GM10248 (cell line): ENCODE results near the gene CPNE5.
A peak's percentile ranks its signal among the peaks of the same experiment; 100 is the strongest.

Experiments used
- CTCF ChIA-PET: fragments of 300-600 bp; sonication (Branson Sonifier 250); formaldehyde crosslinking; extraction: SDS; loops from one replicate; lab custom pipeline; 2021; ENCODE audit warnings: antibody characterized with exemption; lab: Yijun Ruan, JAX
- POLR2A ChIA-PET: fragments of 350-650 bp; sonication (Branson Sonifier 250); formaldehyde crosslinking; extraction: SDS; loops from one replicate; lab custom pipeline; 2020; ENCODE audit warnings: antibody characterized with exemption; lab: Yijun Ruan, JAX
- DNase-seq: peaks from one replicate; pipeline ENCODE4 v3.0.0; 2012; ENCODE audit errors: extremely low spot score
- TF ChIP-seq, protein P1 (sequence below): IDR thresholded peaks from 2 replicates; pipeline ENCODE4 v1.5.1; 2012; ENCODE audit warnings: mild to moderate bottlenecking, low read depth; ENCODE audit errors: extremely low read depth, missing control alignments, control extremely low read depth

Gene CPNE5

DNA sequence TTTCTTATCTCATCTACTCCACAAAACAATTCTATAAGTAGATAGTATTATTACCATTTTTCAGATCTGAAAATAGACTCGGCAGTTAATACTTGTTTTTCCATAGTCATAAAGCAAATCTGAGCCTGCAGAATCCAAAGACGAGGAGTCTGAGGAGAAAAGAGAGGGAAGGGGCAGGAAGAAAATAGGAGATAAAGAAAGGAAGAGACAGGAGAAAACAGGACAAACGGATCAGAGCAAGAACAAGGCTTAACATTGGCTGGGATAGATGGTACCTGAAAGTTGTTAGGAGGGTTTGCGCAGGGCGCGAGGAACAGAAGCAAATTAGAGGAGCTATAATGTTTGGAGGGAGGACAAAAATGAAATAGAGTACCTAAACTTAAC lies 36.0 kb upstream of the CPNE5 start:
- no peak for DNase-seq
- POLR2A ChIA-PET: interaction anchor here (1.6 kb wide), 1 partner anchor 10 kb away, joined by 5 read pairs; the partner anchor contains the start of gene C6orf89
- TF ChIP-seq, protein P1, sequence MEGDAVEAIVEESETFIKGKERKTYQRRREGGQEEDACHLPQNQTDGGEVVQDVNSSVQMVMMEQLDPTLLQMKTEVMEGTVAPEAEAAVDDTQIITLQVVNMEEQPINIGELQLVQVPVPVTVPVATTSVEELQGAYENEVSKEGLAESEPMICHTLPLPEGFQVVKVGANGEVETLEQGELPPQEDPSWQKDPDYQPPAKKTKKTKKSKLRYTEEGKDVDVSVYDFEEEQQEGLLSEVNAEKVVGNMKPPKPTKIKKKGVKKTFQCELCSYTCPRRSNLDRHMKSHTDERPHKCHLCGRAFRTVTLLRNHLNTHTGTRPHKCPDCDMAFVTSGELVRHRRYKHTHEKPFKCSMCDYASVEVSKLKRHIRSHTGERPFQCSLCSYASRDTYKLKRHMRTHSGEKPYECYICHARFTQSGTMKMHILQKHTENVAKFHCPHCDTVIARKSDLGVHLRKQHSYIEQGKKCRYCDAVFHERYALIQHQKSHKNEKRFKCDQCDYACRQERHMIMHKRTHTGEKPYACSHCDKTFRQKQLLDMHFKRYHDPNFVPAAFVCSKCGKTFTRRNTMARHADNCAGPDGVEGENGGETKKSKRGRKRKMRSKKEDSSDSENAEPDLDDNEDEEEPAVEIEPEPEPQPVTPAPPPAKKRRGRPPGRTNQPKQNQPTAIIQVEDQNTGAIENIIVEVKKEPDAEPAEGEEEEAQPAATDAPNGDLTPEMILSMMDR: no peak
- CTCF ChIA-PET: interaction anchor here (0.7 to 6.0 kb wide), 13 partner anchors 9 to 450 kb away, joined by 3 to 88 read pairs (median 4); partner anchors contain the start of gene C6orf89

DNA sequence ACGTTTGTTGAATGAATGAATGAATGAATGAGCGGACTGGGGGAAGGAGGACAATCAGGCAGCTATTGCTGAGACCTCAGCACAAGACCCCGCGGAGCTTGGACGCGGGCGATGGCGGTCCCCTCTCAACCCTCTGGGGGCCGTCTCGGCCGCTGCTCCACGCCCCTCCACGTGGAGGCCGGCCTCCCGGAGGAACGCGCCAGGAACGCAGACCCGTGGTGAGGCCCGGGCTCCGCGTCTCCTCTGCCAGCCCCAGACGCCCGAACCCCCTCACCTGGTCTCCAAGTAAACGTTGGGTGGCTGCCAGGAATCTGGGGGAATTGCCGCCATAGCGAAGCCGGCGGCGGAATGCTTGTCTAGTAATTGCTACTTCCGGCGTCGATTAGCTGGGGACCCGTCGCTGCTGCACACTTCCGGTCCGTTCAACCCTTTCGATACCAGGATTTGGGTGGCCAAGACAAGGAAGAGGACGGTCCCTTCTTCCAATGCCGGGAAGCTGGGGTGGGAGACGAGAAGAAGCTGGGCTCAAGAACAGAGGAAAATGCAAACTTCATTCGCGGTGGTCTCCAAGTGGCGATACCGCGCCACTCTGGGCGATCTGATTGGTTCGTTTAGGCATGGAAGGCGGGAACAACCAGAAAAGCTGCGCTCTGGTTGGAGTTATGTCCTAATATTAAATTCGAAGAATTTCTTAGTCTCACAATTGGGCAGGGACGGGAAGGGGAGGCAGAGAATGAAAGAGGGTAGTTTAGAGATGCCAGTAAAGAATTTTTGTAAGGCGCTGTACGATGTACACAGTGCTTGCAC lies 35.4 kb upstream of the CPNE5 start, which contains the start of gene PPIL1:
Gene PPIL1, minus strand, starts transcription at position 361 of the 807 bp plus-strand sequence. Its CDS starts 31 bp downstream, at position 330.
- TF ChIP-seq, protein P1: no peak
- POLR2A ChIA-PET: interaction anchor here (1.6 kb wide), 1 partner anchor 11 kb away, joined by 5 read pairs; the partner anchor contains the start of gene C6orf89
- peak; percentile 89 for DNase-seq
- CTCF ChIA-PET: interaction anchor here (0.7 to 6.0 kb wide), 15 partner anchors 8 to 451 kb away, joined by 3 to 88 read pairs (median 4); partner anchors contain the start of gene C6orf89

DNA sequence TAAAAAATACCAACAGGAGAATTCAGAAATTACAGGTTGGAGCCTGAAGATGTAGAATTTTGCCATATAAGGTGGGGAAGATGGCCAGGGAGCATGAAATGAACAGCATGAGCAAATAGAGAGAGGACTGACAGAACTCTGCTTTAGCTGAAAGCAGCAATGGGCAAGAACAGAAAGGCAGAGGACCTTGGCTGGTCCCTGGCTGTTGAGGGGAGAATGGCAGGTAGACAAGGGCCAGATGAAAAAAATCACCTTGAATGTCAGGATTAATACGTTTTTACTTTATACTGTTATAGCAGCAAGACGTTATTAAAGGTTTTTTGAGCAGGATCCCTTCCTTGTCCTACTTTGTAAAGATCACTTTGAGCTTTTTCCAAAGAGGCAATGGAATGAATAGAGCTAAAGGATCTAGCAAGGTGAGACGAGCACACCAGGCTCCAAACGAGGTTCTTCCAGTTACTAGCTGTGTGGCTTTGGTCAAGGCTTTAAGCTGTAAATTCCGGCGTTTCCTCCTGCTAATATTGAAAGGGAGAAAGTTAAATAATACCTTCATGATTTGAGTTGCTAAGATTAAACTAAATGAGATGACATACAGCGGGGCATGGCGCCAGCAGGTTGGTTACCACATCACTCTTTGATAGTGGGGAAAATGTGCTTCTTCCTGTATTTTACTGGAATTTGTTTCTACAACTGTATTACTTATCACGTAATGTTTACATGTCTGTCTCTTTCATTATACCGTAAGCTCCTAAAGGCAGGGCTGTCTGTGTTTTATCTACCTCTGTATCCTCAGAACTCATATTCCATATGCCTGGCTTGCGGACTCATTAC lies 34.6 kb upstream of the CPNE5 start:
- TF ChIP-seq, protein P1: no peak
- POLR2A ChIA-PET: interaction anchor here (0.6 to 1.6 kb wide), 2 partner anchors 12 to 412 kb away, joined by 3 to 5 read pairs; partner anchors contain the start of gene C6orf89
- CTCF ChIA-PET: interaction anchor here (1.1 to 6.0 kb wide), 11 partner anchors 9 to 259 kb away, joined by 3 to 88 read pairs (median 5); partner anchors contain the start of gene C6orf89
- DNase-seq: no peak

DNA sequence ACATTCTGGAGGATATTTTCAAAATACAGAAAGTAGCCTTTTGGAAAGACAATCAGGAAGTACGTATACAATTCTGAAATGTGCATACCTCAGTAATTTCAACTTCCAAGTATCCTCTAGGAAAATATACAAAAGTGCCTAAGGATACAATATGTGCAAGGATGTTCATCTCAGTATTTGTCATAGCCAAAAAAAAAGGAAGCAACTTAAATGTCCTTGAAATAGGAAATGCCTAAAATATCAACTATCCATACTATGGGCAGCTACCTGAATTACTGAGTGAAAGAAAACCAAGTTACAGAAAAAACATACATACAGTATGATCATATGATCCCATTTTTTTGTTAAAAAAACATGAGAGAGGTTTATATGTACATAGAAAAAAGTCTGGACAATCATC lies 33.9 kb upstream of the CPNE5 start:
- ChIA-PET CTCF (interaction anchor here (1.0 to 6.0 kb wide), 11 partner anchors 9 to 258 kb away, joined by 3 to 88 read pairs (median 5); partner anchors contain the start of gene C6orf89), POLR2A (interaction anchor here (0.6 kb wide), 1 partner anchor 413 kb away, joined by 3 read pairs; no protein-coding TSS in a partner anchor)
- DNase-seq: no peak
- TF ChIP-seq, protein P1: no peak

DNA sequence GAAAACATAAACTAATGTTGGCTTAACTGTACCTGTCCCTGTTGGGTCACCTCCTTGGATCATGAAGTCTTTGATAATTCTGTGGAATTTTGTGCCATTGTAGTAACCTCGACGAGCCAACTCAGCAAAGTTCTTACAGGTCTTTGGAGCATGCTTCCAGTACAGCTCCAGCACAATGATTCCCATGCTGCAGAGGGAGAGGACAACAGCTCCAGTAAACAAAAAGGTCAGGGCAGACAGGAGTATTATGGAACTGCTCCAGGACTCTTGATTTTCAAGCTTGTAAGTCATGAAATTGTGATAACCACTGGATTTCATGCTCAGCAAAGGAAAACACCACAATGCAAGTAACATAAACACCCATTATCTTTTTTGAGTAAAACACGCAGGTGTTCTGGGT lies 32.4 kb upstream of the CPNE5 start:
- TF ChIP-seq, protein P1: no peak
- DNase-seq: no peak
- POLR2A ChIA-PET: no interaction called here
- CTCF ChIA-PET: interaction anchor here (0.9 to 6.0 kb wide), 6 partner anchors 11 to 146 kb away, joined by 3 to 88 read pairs (median 30); partner anchors contain the start of gene C6orf89
